ENCODE data around the gene GAREM1. TPM values are rescaled to one million over a fixed set of nuclear protein-coding genes. Genes with fewer than 3 reads are reported as not detected.

The GAREM1 gene
- total RNA-seq, 1 experiment from 2014 or later: 5.1 TPM

- Histone ChIP-seq H3K27me3 (no peaks in the 10 kb centered on the region), H3K9me3 (replicated peaks) (no peaks in the 10 kb centered on the region), H3K27ac (no peak overlapping the region), H3K36me3 (no peaks in the 10 kb centered on the region), H3K4me1 (no peaks in the 10 kb centered on the region), H3K4me3 (no peak overlapping the region)
- no peak for DNase-seq
Observed at GRCh38 chr18:32277549-32277948, 193.1 kb downstream of the GAREM1 start.

- Histone ChIP-seq H3K4me1 (no peaks in the 10 kb centered on the region), H3K27me3 (no peaks in the 10 kb centered on the region), H3K9me3 (replicated peaks) (no peaks in the 10 kb centered on the region), H3K27ac (no peak overlapping the region), H3K36me3 (no peaks in the 10 kb centered on the region), H3K4me3 (no peak overlapping the region)
- no peak for DNase-seq
Observed at GRCh38 chr18:32276906-32277305, 193.8 kb downstream of the GAREM1 start.

DNA sequence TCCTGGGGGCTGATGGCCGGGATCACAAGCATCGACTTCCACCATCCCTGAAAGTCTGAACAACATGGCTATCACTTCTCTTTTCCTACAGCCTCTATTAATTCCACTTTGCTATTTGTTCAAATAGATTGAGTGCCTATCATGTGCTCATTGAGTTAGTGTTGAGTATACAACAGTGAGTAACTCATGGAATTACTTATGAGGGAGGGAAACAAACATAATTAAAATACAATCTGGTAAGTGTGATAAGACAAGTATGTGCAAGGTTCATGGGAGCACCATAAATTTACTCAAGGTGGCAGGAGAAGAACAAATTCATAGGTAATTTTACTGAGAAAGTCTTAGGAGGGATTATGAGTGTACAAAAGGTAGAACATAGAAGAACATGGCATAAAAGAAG lies 194.4 kb downstream of the GAREM1 start:
- no peaks in the 10 kb centered on the region for H3K9me3 ChIP-seq (replicated peaks)
- H3K4me3 ChIP-seq: no peak overlapping the region
- no peaks in the 10 kb centered on the region for H3K27me3 ChIP-seq
- H3K4me1 ChIP-seq: no peaks in the 10 kb centered on the region
- H3K36me3 ChIP-seq: no peaks in the 10 kb centered on the region
- H3K27ac ChIP-seq: no peak overlapping the region
- DNase-seq: no peak

DNA sequence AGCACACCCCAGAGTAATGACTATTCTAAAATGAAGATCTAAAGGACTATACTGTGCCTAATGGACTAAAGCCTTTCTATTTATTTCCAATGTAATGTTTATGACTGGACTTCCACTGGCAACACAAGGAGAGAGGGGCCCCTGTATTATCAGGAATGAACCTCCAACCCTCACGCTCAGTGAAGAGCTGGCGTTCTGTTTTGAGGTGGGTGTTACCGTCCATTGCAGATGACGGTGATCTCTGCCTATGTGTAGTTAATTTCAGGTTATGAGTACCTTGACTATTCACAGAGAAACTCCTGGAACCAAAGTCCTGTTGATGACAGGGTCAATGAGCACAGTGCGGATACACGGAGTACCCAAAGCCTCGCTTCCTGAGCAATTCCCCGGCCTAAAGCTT lies 195.5 kb downstream of the GAREM1 start:
- no peaks in the 10 kb centered on the region for H3K36me3 ChIP-seq
- H3K27ac ChIP-seq: no peak overlapping the region
- H3K9me3 ChIP-seq (replicated peaks): no peaks in the 10 kb centered on the region
- DNase-seq: no peak
- H3K4me1 ChIP-seq: no peaks in the 10 kb centered on the region
- no peaks in the 10 kb centered on the region for H3K27me3 ChIP-seq
- no peak overlapping the region for H3K4me3 ChIP-seq

GRCh38 chr18:32274307-32274706 lies 196.4 kb downstream of the GAREM1 start:
- Histone ChIP-seq H3K27me3 (no peaks in the 10 kb centered on the region), H3K4me1 (no peaks in the 10 kb centered on the region), H3K4me3 (no peak overlapping the region), H3K9me3 (replicated peaks) (no peaks in the 10 kb centered on the region), H3K27ac (no peak overlapping the region), H3K36me3 (no peaks in the 10 kb centered on the region)
- DNase-seq: no peak

DNA sequence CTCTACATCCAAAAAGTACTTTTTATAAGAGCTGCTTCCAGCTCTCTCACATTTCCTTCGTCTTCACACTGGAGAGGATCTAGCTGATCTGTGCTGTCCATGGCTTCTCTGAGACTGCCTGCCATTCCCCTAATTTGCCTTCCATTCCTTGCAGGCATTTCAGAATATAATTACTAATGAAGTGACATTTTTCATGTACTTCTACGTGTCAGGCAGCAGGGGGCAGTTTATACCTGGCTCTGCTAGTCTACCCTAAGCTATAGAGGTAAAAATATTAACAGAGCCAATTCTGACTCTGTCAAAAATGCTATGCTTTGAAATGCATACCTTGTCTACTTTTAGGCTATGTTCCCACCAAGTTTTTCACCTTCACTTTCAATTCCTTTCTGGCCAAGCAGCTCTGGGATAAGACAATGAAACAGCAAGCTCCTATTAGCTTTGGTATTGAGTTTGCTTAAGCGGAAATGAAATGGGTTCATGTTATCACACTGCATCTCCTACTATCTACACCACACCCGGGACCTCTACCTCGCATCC lies 198.9 kb downstream of the GAREM1 start:
- Histone ChIP-seq H3K9me3 (replicated peaks) (no peaks in the 10 kb centered on the region), H3K36me3 (no peaks in the 10 kb centered on the region), H3K27ac (no peak overlapping the region), H3K27me3 (no peaks in the 10 kb centered on the region), H3K4me3 (no peak overlapping the region), H3K4me1 (no peaks in the 10 kb centered on the region)
- DNase-seq: peak; percentile 12 to 44

DNA sequence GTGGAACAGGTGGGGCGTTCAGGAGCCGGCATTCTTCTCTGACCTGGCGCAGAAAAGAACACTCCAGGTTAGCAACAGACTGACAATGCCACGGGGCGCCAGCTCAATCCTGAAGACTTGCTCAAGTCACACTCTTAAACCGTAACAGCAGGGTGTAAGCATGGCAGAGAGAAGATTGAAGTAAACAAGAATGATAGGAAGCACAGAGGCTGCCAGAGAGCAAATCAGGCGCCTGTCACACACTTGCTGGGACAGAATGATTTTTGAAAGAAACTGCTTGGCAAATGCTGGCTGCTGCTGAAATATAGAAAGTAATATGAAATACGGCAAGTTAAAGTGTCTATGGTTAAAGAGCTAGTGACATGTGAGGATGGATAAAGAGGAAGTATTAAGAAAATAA lies 200.3 kb downstream of the GAREM1 start:
- Histone ChIP-seq H3K27me3 (no peaks in the 10 kb centered on the region), H3K36me3 (no peaks in the 10 kb centered on the region), H3K27ac (no peak overlapping the region), H3K4me1 (no peaks in the 10 kb centered on the region), H3K9me3 (replicated peaks) (no peaks in the 10 kb centered on the region), H3K4me3 (no peak overlapping the region)
- DNase-seq: no peak

DNA sequence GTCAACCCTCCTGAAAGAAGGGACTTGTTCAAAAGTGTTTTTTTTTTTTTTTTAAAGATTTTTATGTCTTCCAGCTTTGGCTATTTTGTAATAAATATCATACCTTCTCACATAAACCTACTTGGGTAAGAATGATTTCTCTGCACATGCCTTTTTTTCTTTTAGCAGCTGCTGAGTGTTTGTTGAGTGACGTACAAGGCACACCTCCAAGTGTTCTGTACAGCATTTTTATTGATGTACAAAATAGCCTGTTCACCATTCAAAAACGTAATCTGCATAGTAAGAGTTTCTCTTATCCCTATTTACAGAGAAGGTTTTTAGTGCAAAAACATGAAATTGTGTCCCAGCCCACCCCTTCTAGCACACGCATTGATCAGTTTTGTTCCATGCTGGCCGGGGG lies 203.2 kb downstream of the GAREM1 start:
- DNase-seq: no peak
- no peak overlapping the region for H3K4me3 ChIP-seq
- no peak overlapping the region for H3K27ac ChIP-seq
- no peaks in the 10 kb centered on the region for H3K27me3 ChIP-seq
- H3K4me1 ChIP-seq: no peaks in the 10 kb centered on the region
- no peaks in the 10 kb centered on the region for H3K36me3 ChIP-seq
- H3K9me3 ChIP-seq (replicated peaks): no peaks in the 10 kb centered on the region

- H3K9me3 ChIP-seq (replicated peaks): no peaks in the 10 kb centered on the region
- no peak for DNase-seq
- H3K27ac ChIP-seq: no peak overlapping the region
- H3K36me3 ChIP-seq: no peaks in the 10 kb centered on the region
- H3K4me1 ChIP-seq: no peaks in the 10 kb centered on the region
- no peaks in the 10 kb centered on the region for H3K27me3 ChIP-seq
- no peak overlapping the region for H3K4me3 ChIP-seq
Observed at GRCh38 chr18:32264401-32264800, 206.3 kb downstream of the GAREM1 start.

DNA sequence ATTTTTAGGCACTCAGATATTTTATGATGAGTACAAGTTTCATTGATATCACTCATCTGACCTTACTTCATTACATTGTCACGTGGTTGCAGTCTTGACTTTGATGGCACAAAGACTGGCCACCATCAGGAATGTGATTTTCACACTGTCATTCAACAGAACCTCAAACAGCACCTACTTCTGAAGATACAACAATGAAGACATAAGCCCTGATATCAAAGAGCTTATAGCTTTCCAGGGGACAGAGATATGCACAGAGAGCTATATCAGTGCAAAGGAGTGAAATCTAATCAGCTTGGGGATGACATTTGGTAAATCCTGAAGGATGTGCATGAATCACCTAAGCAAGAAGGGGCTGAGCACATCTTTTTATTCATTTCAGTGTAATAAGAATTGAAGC lies 208.6 kb downstream of the GAREM1 start:
- H3K4me3 ChIP-seq: no peak overlapping the region
- H3K9me3 ChIP-seq (replicated peaks): no peaks in the 10 kb centered on the region
- no peak overlapping the region for H3K27ac ChIP-seq
- H3K4me1 ChIP-seq: no peaks in the 10 kb centered on the region
- no peaks in the 10 kb centered on the region for H3K36me3 ChIP-seq
- no peaks in the 10 kb centered on the region for H3K27me3 ChIP-seq
- DNase-seq: no peak

DNA sequence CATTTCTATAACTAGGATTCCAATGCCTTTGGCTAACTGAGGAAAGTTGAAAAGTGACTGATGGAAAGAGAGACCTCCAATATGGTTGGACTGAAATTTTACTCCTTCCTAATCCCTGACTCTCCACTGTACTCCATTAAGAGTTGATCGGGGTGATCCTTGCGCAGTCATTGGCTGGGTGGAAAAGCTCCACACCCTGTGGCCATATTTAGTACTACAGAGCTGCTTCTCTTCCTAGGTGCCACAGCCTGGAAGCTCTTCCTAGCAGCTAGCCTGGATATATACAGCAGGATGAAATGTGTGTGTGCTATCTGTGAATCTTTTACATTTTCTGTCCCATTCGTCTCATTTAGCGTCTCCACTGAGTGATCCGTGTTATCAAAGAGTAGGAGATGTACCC lies 209.7 kb downstream of the GAREM1 start:
- H3K36me3 ChIP-seq: no peaks in the 10 kb centered on the region
- no peaks in the 10 kb centered on the region for H3K9me3 ChIP-seq (replicated peaks)
- H3K4me1 ChIP-seq: no peaks in the 10 kb centered on the region
- DNase-seq: no peak
- no peaks in the 10 kb centered on the region for H3K27me3 ChIP-seq
- H3K27ac ChIP-seq: no peak overlapping the region
- no peak overlapping the region for H3K4me3 ChIP-seq

- no peaks in the 10 kb centered on the region for H3K4me1 ChIP-seq
- no peaks in the 10 kb centered on the region for H3K36me3 ChIP-seq
- no peak overlapping the region for H3K27ac ChIP-seq
- no peaks in the 10 kb centered on the region for H3K9me3 ChIP-seq (replicated peaks)
- H3K27me3 ChIP-seq: no peaks in the 10 kb centered on the region
- DNase-seq: no peak
- no peak overlapping the region for H3K4me3 ChIP-seq
Observed at GRCh38 chr18:32259553-32259952, 211.1 kb downstream of the GAREM1 start.

DNA sequence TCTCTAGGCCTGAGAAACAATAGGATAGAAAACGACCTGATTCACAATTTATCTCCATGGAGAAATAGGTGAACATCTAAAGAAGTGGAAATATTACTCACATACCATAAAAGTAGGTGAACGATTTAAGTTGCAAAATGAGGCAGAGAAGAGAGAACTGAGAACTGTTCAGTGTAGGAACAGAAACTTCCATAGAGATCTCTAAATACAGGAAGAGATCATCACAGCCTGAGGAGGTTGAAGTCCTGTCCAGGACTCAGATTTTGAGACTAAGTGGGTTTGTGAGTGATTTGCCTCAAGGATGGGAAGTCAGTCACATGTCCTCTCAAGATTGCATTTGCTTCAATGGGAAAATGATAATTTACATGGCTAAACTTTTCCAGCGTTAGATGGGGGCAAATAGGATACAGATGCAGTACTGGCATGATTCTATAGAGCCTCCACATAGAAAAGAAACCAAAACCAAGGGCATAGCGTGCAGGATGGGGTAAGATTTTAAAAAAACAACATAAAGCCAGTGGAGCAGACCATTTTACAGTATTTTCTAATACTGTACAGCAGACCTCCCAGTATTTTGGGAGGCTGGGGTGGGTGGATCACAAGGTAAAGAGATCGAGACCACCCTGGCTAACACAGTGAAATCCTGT lies 212.0 kb downstream of the GAREM1 start:
- no peaks in the 10 kb centered on the region for H3K4me1 ChIP-seq
- H3K27ac ChIP-seq: no peak overlapping the region
- H3K4me3 ChIP-seq: no peak overlapping the region
- DNase-seq: no peak
- H3K9me3 ChIP-seq (replicated peaks): no peaks in the 10 kb centered on the region
- no peaks in the 10 kb centered on the region for H3K27me3 ChIP-seq
- H3K36me3 ChIP-seq: no peaks in the 10 kb centered on the region

- no peak for DNase-seq
- no peaks in the 10 kb centered on the region for H3K27me3 ChIP-seq
- no peaks in the 10 kb centered on the region for H3K9me3 ChIP-seq (replicated peaks)
- H3K4me1 ChIP-seq: no peaks in the 10 kb centered on the region
- H3K27ac ChIP-seq: no peak overlapping the region
- no peak overlapping the region for H3K4me3 ChIP-seq
- no peaks in the 10 kb centered on the region for H3K36me3 ChIP-seq
Observed at GRCh38 chr18:32258148-32258547, 212.5 kb downstream of the GAREM1 start.

DNA sequence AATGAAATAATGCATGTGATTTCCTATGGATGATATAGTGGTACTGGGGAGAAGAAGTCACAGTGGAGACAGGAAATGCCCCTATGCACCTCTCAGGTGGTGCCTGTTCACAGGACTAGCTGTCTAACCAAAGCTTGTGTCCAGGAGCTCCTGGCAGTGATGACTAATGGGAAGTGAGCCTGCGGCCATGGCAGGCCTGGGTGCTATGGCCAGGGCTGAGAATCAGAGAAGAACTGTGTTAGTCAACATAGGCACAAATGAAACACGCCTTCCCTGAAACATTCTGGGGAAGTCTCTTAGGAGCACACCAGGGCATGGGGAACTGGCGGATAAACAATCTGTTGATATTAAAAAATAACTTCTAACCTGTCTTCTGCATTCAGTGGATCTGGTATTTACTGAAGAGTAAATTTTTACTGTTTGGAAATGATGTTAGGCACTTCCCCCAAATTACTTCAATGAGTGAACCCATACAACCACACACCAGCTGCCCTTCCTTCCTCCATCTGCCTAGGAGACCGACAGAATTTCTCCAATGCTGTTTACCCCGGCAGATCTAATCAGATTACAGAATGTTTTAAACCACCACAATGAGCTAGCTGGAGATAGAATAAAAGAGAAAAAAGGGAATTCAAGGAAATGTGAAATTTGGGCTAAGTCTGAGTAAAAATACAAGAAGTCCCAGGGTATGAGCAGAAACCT lies 213.4 kb downstream of the GAREM1 start:
- no peak for DNase-seq
- no peaks in the 10 kb centered on the region for H3K4me1 ChIP-seq
- H3K9me3 ChIP-seq (replicated peaks): no peaks in the 10 kb centered on the region
- no peaks in the 10 kb centered on the region for H3K27me3 ChIP-seq
- H3K36me3 ChIP-seq: no peaks in the 10 kb centered on the region
- no peak overlapping the region for H3K4me3 ChIP-seq
- no peak overlapping the region for H3K27ac ChIP-seq

GRCh38 chr18:32255570-32255969 lies 215.1 kb downstream of the GAREM1 start:
- DNase-seq: no peak
- H3K27me3 ChIP-seq: no peaks in the 10 kb centered on the region
- no peaks in the 10 kb centered on the region for H3K4me1 ChIP-seq
- no peak overlapping the region for H3K4me3 ChIP-seq
- no peak overlapping the region for H3K27ac ChIP-seq
- H3K9me3 ChIP-seq (replicated peaks): no peaks in the 10 kb centered on the region
- no peaks in the 10 kb centered on the region for H3K36me3 ChIP-seq
